AG09309 (cell line): Measurements from ENCODE around the gene ERGIC2.
"Not testable (repeated sequence)": the region's sequence is repeated elsewhere in the genome, so short reads cannot be mapped to it uniquely, and the experiment has no call there.

ENCODE experiments used
- DNase-seq: peaks from one replicate; pipeline ENCODE4 v3.0.0-alpha.2; 2010; ENCODE audit warnings: low read depth
- H3K4me3 ChIP-seq: 2 replicates; pipeline ENCODE4 v1.5.1; 2011; ENCODE audit warnings: mild to moderate bottlenecking, low read depth, low read length, moderate library complexity; ENCODE audit not compliant: control insufficient read depth
- TF ChIP-seq, protein P1 (sequence below): IDR thresholded peaks from 2 replicates; pipeline ENCODE4 v1.5.1; 2011; ENCODE audit warnings: mild to moderate bottlenecking, low read depth, low read length, inconsistent platforms; ENCODE audit not compliant: insufficient read depth, control insufficient read depth; ENCODE audit errors: missing control alignments

The ERGIC2 gene

DNA sequence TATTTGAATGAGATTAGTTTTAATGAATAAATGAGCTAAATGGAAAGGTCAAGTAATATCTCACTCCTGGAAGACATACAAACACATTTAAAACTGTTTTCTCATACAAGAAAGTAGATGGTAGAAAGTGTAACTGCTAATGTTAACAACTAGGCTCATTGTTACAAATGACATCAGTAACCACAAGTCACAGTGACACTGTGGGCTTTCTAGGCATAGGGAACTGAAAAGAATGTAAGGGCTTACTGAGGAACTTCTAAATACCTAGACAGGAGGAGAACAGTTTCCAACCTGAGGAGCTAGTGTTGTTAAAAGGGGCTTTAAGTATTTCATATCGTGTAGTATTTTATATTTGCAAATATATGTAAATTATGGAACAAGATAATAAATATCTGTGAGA, 17.5 kb upstream of the ERGIC2 start:
- TF ChIP-seq, protein P1, sequence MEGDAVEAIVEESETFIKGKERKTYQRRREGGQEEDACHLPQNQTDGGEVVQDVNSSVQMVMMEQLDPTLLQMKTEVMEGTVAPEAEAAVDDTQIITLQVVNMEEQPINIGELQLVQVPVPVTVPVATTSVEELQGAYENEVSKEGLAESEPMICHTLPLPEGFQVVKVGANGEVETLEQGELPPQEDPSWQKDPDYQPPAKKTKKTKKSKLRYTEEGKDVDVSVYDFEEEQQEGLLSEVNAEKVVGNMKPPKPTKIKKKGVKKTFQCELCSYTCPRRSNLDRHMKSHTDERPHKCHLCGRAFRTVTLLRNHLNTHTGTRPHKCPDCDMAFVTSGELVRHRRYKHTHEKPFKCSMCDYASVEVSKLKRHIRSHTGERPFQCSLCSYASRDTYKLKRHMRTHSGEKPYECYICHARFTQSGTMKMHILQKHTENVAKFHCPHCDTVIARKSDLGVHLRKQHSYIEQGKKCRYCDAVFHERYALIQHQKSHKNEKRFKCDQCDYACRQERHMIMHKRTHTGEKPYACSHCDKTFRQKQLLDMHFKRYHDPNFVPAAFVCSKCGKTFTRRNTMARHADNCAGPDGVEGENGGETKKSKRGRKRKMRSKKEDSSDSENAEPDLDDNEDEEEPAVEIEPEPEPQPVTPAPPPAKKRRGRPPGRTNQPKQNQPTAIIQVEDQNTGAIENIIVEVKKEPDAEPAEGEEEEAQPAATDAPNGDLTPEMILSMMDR: no peak
- no peak for DNase-seq
- H3K4me3 ChIP-seq: no peak overlapping the region

DNA sequence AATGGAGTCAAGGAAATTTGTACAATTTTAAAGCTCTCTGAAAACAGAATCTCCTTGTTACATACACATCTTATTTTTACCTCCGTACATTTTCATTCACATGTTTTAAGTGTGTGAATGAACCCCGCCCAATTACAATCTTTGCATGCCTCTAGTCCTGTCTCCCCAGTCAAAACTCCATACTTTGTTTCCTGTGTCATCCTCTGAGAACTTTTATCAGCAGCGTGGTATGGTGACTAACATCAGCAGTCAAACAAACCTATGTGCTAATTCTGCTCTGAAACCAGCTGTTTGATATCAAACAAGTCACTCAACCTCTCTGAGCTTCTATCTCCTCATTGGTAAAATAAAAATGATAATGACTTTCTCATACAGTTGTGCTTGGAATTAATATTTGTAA, 15.8 kb upstream of the ERGIC2 start:
- H3K4me3 ChIP-seq: no peak overlapping the region
- no peak for DNase-seq
- TF ChIP-seq, protein P1: no peak

DNA sequence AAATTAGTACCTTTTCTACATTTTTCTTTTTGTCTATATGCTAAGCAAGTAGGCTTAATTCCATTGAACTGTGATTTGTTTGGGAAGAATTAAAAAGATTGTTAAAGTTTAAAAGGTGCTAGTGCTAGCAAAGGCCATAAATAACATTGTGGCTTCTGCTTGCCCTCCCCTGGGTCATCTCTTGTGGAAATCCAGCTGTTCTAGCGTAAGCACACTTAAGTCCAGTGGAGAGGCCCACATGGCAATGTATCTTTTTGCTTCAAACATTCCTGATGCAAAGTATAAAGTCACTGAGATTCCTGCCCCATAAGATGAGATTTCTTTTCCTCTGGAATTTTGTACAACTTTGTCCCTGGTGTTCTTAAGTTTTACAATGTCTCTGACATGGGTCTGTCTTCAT, 14.4 kb upstream of the ERGIC2 start:
- TF ChIP-seq, protein P1: no peak
- no peak for DNase-seq
- H3K4me3 ChIP-seq: no peak overlapping the region

DNA sequence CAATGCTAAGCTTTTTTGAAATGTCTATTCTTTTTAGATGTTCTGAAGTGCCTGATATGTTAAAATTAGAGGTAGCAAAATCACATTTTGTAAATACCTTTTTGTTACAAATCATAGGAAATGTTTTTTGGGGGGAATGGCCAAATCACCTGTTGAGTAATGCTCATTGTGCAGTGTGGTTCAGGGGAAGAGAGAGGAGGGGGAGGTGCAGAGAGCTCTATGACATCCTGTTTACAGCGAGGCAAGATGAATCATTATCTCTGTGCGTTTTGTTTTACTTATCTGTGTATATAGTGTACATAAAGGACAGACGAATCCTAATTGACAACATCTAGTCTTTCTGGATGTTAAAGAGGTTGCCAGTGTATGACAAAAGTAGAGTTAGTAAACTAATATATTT, 9.4 kb upstream of the ERGIC2 start:
- H3K4me3 ChIP-seq, DNase-seq: not testable (repeated sequence)

DNA sequence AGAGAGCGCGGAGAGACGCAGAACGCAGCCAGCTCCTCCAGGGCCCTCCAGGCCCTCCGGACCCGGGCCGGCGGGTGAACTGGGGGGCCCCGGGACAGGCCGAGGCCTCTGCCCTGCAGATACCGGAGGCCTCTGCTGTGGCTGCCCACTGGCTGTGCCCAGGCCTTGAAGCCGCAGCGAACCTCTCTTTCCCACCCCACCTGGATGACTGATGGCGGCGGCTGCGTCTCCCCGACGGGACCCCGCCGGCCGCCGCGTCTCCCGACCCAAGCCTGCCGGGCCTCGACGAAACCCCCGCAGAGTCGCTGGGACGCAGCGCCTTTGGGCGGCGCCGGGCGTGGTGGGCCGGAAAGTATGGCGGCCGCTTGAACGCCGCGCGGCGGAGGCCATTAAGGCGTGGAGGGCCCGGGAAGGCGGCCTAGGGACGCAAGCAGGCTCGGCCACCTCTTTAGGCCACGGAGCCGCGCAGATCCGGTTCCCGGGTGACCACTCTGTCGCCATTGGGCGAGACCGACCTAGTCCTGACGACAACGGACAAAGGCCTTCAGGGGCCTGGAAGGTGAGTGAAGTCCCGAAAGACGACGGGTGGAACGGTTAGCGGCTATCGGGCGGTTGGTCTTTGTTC, 8.4 kb upstream of the ERGIC2 start:
- no peak for DNase-seq
- TF ChIP-seq, protein P1: no peak
- no peak overlapping the region for H3K4me3 ChIP-seq

DNA sequence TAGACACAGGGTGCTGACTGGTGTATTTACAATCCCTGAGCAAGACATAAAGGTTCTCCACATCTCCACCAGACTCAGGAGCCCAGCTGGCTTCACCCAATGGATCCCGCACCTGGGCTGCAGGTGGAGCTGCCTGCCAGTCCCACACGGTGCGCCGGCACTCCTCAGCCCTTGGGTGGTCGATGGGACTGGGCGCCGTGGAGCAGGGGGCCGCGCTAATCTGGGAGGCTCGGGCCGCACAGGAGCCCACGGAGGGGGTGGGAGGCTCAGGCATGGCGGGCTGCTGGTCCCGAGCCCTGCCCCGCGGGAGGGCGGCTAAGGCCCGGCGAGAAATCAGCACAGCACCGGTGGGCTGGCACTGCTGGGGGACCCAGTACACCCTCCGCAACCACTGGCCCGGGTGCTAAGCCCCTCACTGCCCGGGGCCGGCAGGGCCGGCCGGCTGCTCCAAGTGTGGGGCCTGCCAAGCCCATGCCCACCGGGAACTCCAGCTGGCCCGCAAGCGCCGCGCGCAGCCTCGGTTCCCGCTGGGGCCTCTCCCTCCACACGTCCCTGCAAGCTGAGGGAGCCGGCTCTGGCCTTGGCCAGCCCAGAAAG, 5.2 kb upstream of the ERGIC2 start:
- H3K4me3 ChIP-seq, DNase-seq: not testable (repeated sequence)

DNA sequence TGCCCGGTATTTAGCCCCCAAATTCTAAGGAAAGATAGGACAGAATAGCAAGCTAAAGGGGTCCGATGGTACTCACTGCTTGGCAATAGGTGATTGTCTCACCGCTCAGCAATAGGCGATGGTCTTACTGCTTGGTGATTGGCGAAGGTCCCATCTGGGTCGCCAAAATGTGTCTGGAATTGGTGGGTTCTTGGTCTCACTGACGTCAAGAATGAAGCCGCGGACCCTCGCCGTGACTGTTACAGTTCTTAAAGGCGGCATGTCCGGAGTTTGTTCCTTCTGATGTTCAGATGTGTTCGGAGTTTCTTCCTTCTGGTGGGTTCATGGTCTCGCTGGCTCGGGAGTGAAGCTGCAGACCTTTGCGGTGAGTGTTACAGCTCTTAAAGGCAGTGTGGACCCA, 4.2 kb upstream of the ERGIC2 start:
- not testable (repeated sequence) for DNase-seq

DNA sequence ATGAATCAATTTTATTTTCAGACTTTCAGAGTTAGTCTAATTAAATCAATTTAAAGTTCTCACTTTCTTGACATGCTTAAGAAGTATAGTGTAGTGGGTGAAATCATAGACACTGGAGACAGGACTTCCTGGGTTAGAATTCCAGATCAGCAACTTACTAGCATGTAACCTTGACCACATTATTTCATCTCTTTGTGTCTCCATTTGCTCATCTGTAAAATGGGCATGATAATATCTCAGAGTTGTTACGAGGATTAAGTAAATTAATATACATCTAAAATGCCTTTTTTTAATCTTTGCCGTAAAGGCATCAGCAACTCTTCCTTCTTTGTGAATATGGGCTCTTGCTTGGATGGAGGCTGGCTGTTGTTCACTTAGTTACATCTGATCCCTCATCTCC, 1.3 kb upstream of the ERGIC2 start:
- TF ChIP-seq, protein P1: no peak
- no peak overlapping the region for H3K4me3 ChIP-seq

More for the DNA sequence above, 4.2 kb upstream of the ERGIC2 start:
- H3K4me3 ChIP-seq: not testable (repeated sequence)

More for the DNA sequence above, 1.3 kb upstream of the ERGIC2 start:
- no peak for DNase-seq
